Gastroesophageal sphincter (tissue), 4 donors: Measurements from ENCODE around the gene RANBP17. TPM values are rescaled to one million over a fixed set of nuclear protein-coding genes. Genes with fewer than 3 reads are reported as not detected.

Experiments
- ATAC-seq: fragments of 150-250 bp; one replicate; pipeline ENCODE4 v1.9.1; 2016; ENCODE audit warnings: mild to moderate bottlenecking, moderate library complexity
- H3K27ac ChIP-seq, 4 donors: fragments of 200-600 bp; sonication (generic) in 3 of 4; 1 replicate in 3 of 4; 2 replicates in 1 of 4; pipeline ENCODE4 v1.5.1; 2016 to 2019
- H3K27me3 ChIP-seq: fragments of 200-600 bp; sonication (generic); one replicate; pipeline ENCODE4 v1.5.1; 2019
- H3K36me3 ChIP-seq, 2 donors: fragments of 200-600 bp; sonication (generic); one replicate each; pipeline ENCODE4 v1.5.1; 2019; ENCODE audit warnings: control low read depth in 1 of 2
- H3K4me1 ChIP-seq, 3 donors: fragments of 200-600 bp; sonication (generic); 1 replicate in 2 of 3; 2 replicates in 1 of 3; pipeline ENCODE4 v1.5.1; 2016 to 2019; ENCODE audit warnings: control low read depth in 2 of 3
- H3K4me3 ChIP-seq, 2 donors: fragments of 200-600 bp; sonication (generic); one replicate each; pipeline ENCODE4 v1.5.1; 2019; ENCODE audit warnings: mild to moderate bottlenecking in 1 of 2, moderate library complexity in 1 of 2
- H3K9me3 ChIP-seq, 3 donors: fragments of 200-600 bp; sonication (generic); one replicate each; pipeline ENCODE4 v1.5.1; 2017 to 2019; ENCODE audit warnings: control low read depth in 2 of 3
- EP300 ChIP-seq: sonication (generic); formaldehyde crosslinking; IDR thresholded peaks from one replicate; pipeline ENCODE4 v1.6.1; 2017; ENCODE audit warnings: antibody characterized with exemption, mild to moderate bottlenecking
- POLR2A ChIP-seq, 2 donors: fragments of 450-650 bp; IDR thresholded peaks; one replicate each; pipeline ENCODE4 v1.6.1; 2017; ENCODE audit warnings: antibody characterized with exemption in 2 of 2, mild to moderate bottlenecking in 2 of 2, moderate library complexity in 1 of 2
- POLR2AphosphoS5 ChIP-seq: sonication (generic); formaldehyde crosslinking; IDR thresholded peaks from one replicate; pipeline ENCODE4 v1.6.1; 2017; ENCODE audit warnings: antibody characterized with exemption
- WGBS, 2 donors: methylation state at CpG; one replicate each; pipeline ENCODE4 v1.1.5; 2018; ENCODE audit warnings: low coverage in 1 of 2; 5-methylcytosine and 5-hydroxymethylcytosine counted together
- total RNA-seq, 4 donors: library from RNA; depleted of rRNA; stranded (reverse); fragments of >200 nt; gene quantifications; one replicate each; pipeline ENCODE4 v1.1.0, GENCODE V29; 2016
- TF ChIP-seq, protein P1 (sequence below), 4 experiments: fragments of 200-600 bp in 2 of 4; fragments of 450-650 bp in 2 of 4; sonication (generic) in 1 of 4; IDR thresholded peaks; one replicate each; pipeline ENCODE4 v1.5.1; 2017 to 2019; ENCODE audit warnings: antibody characterized with exemption in 4 of 4, mild to moderate bottlenecking in 2 of 4, moderate library complexity in 2 of 4

Gene RANBP17
- total RNA-seq, 4 donors from 2014 or later: 7.7 to 21.7 (median 13.8) TPM

GRCh38 chr5:171094356-171094755, 232.5 kb downstream of the RANBP17 start:
- Histone ChIP-seq H3K27me3 (no peaks in the 10 kb centered on the region), H3K36me3 (no peaks in the 10 kb centered on the region), H3K27ac (no peak overlapping the region), H3K4me1 (no peaks in the 10 kb centered on the region), H3K9me3 (peaks cover 0 to 6% (median 0%) of the 10 kb centered on the region in 3 donors), H3K4me3 (no peak overlapping the region)
- TF ChIP-seq POLR2A (IDR thresholded peaks at IDR 0.05) (no peak), EP300 (no peak), POLR2AphosphoS5 (no peak)
- TF ChIP-seq, protein P1, sequence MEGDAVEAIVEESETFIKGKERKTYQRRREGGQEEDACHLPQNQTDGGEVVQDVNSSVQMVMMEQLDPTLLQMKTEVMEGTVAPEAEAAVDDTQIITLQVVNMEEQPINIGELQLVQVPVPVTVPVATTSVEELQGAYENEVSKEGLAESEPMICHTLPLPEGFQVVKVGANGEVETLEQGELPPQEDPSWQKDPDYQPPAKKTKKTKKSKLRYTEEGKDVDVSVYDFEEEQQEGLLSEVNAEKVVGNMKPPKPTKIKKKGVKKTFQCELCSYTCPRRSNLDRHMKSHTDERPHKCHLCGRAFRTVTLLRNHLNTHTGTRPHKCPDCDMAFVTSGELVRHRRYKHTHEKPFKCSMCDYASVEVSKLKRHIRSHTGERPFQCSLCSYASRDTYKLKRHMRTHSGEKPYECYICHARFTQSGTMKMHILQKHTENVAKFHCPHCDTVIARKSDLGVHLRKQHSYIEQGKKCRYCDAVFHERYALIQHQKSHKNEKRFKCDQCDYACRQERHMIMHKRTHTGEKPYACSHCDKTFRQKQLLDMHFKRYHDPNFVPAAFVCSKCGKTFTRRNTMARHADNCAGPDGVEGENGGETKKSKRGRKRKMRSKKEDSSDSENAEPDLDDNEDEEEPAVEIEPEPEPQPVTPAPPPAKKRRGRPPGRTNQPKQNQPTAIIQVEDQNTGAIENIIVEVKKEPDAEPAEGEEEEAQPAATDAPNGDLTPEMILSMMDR (IDR thresholded peaks at IDR 0.05): no peak
- WGBS, 2 donors: 74 to 90% methylated on average over 3 of the region's 3 CpGs
- no peak for ATAC-seq

GRCh38 chr5:171102877-171103610, 241.2 kb downstream of the RANBP17 start:
- Histone ChIP-seq H3K27ac (no peak overlapping the region), H3K27me3 (no peaks in the 10 kb centered on the region), H3K4me3 (no peak overlapping the region), H3K36me3 (no peaks in the 10 kb centered on the region), H3K4me1 (no peaks in the 10 kb centered on the region), H3K9me3 (peaks cover 0 to 23% (median 0%) of the 10 kb centered on the region in 3 donors)
- no peak for ATAC-seq
- TF ChIP-seq POLR2AphosphoS5: no peak
- no peak for TF ChIP-seq POLR2A (IDR thresholded peaks at IDR 0.05)
- TF ChIP-seq, protein P1 (IDR thresholded peaks at IDR 0.05): no peak
- no peak for TF ChIP-seq EP300
- WGBS, 2 donors: 82% methylated on average over 4 of the region's 11 CpGs; no CpG with 5 or more reads in 1 of the 2 donors

GRCh38 chr5:171107669-171108068, 245.9 kb downstream of the RANBP17 start:
- Histone ChIP-seq H3K27ac (no peak overlapping the region), H3K27me3 (no peaks in the 10 kb centered on the region), H3K9me3 (no peaks in the 10 kb centered on the region), H3K4me3 (no peak overlapping the region), H3K4me1 (no peaks in the 10 kb centered on the region), H3K36me3 (no peaks in the 10 kb centered on the region)
- no peak for ATAC-seq
- TF ChIP-seq, protein P1 (IDR thresholded peaks at IDR 0.05): no peak
- TF ChIP-seq POLR2A (IDR thresholded peaks at IDR 0.05): no peak
- TF ChIP-seq EP300: no peak
- TF ChIP-seq POLR2AphosphoS5: no peak
- WGBS, 2 donors: 83 to 95% methylated on average over 3 to 4 of the region's 4 CpGs

DNA sequence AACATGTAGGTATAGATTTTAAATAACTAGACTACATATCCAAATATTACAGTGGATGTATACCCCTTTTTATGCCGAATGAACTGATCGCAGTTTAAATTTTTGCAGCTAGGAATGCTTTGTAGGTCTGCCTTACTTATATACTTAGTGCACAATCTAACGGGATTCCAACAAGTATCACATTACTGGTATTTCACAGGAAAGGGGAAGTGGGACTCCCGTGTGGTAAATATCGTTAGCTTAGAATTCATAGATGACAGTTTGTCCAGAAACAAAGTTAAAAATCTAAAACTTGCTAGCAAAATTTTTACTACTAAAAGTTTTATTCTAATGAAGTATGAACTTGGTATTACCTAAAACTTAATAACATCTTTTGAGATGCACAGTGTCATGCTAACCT, 253.7 kb downstream of the RANBP17 start:
- no peaks in the 10 kb centered on the region for H3K27me3 ChIP-seq
- TF ChIP-seq EP300: no peak
- no peak for TF ChIP-seq POLR2AphosphoS5
- no peak for TF ChIP-seq POLR2A (IDR thresholded peaks at IDR 0.05)
- TF ChIP-seq, protein P1 (IDR thresholded peaks at IDR 0.05): no peak
- no peak overlapping the region for H3K27ac ChIP-seq
- no peak for ATAC-seq
- 86 to 92% methylated on average over 5 of the region's 5 CpGs for WGBS, 2 donors
- H3K9me3 ChIP-seq: no peaks in the 10 kb centered on the region
- no peaks in the 10 kb centered on the region for H3K36me3 ChIP-seq
- H3K4me3 ChIP-seq: no peak overlapping the region
- no peaks in the 10 kb centered on the region for H3K4me1 ChIP-seq

- ATAC-seq: no peak
- H3K4me1 ChIP-seq: no peaks in the 10 kb centered on the region
- H3K9me3 ChIP-seq: no peaks in the 10 kb centered on the region
- H3K36me3 ChIP-seq: no peaks in the 10 kb centered on the region
- no peaks in the 10 kb centered on the region for H3K27me3 ChIP-seq
- H3K27ac ChIP-seq: no peak overlapping the region
- no peak for TF ChIP-seq POLR2AphosphoS5
- no peak for TF ChIP-seq POLR2A (IDR thresholded peaks at IDR 0.05)
- no peak for TF ChIP-seq EP300
- TF ChIP-seq, protein P1 (IDR thresholded peaks at IDR 0.05): no peak
- no peak overlapping the region for H3K4me3 ChIP-seq
- 82 to 100% methylated on average over 2 of the region's 2 CpGs for WGBS, 2 donors
Observed at GRCh38 chr5:171116719-171117118, 254.9 kb downstream of the RANBP17 start.
